ENCODE measurements around the gene HSPB9. TPM values are rescaled to one million over a fixed set of nuclear protein-coding genes. Genes with fewer than 3 reads are reported as not detected.

Gene HSPB9
- total RNA-seq, 1 experiment from 2014 or later, result 0.07 TPM

- DNase-seq (ENCODE audit: extremely low read depth, low read depth), result no peak
Observed at GRCh38 chr17:42118126-42118510, 4.5 kb upstream of the HSPB9 start.

- DNase-seq (ENCODE audit: extremely low read depth, low read depth), result peak; percentile 25
Observed at GRCh38 chr17:42118545-42118944, 4.1 kb upstream of the HSPB9 start.

- no peak for DNase-seq (ENCODE audit: extremely low read depth, low read depth)
Observed at GRCh38 chr17:42119301-42119700, 3.3 kb upstream of the HSPB9 start.

- no peak for DNase-seq (ENCODE audit: extremely low read depth, low read depth)
Observed at GRCh38 chr17:42120161-42120769, 2.3 kb upstream of the HSPB9 start.

GRCh38 chr17:42120770-42121769 is 1.5 kb upstream of the HSPB9 start, which contains the start of gene KAT2A:
Gene KAT2A (minus strand): TSS chr17:42121367. CDS start chr17:42121304, 63 bp downstream.
- peak; percentile 82 for DNase-seq (ENCODE audit: extremely low read depth, low read depth)

- no peak for DNase-seq (ENCODE audit: extremely low read depth, low read depth)
Observed at GRCh38 chr17:42124256-42124655, 1.7 kb downstream of the HSPB9 start.

GRCh38 chr17:42125565-42125964 is 3.0 kb downstream of the HSPB9 start:
- DNase-seq (ENCODE audit: extremely low read depth, low read depth), result no peak

- no peak for DNase-seq (ENCODE audit: extremely low read depth, low read depth)
Observed at GRCh38 chr17:42126836-42127235, 4.2 kb downstream of the HSPB9 start.

- no peak for DNase-seq (ENCODE audit: extremely low read depth, low read depth)
Observed at GRCh38 chr17:42127414-42127813, 4.8 kb downstream of the HSPB9 start.

GRCh38 chr17:42129109-42129837 is 6.7 kb downstream of the HSPB9 start:
- no peak for DNase-seq (ENCODE audit: extremely low read depth, low read depth)

- DNase-seq (ENCODE audit: extremely low read depth, low read depth), result no peak
Observed at GRCh38 chr17:42130310-42130936, 7.8 kb downstream of the HSPB9 start.

- DNase-seq (ENCODE audit: extremely low read depth, low read depth), result no peak
Observed at GRCh38 chr17:42131232-42131631, 8.6 kb downstream of the HSPB9 start.

GRCh38 chr17:42131981-42132432 is 9.4 kb downstream of the HSPB9 start:
- DNase-seq (ENCODE audit: extremely low read depth, low read depth), result no peak

GRCh38 chr17:42132941-42133340 is 10.3 kb downstream of the HSPB9 start:
- no peak for DNase-seq (ENCODE audit: extremely low read depth, low read depth)

GRCh38 chr17:42133461-42134041 is 10.9 kb downstream of the HSPB9 start:
- DNase-seq (ENCODE audit: extremely low read depth, low read depth), result no peak

GRCh38 chr17:42135151-42135550 is 12.5 kb downstream of the HSPB9 start:
- DNase-seq (ENCODE audit: extremely low read depth, low read depth), result no peak

- no peak for DNase-seq (ENCODE audit: extremely low read depth, low read depth)
Observed at GRCh38 chr17:42135664-42136653, 13.4 kb downstream of the HSPB9 start.

- no peak for DNase-seq (ENCODE audit: extremely low read depth, low read depth)
Observed at GRCh38 chr17:42136654-42137051, 14.0 kb downstream of the HSPB9 start.

Measured in NCI-H460 (cell line).